ENCODE measurements around the gene ACE.

Gene ACE

GRCh38 chr17:63533433-63534077, 56.7 kb downstream of the ACE start:
- peaks cover 9% of the 10 kb centered on the region for H3K27me3 ChIP-seq (replicated peaks)
- H3K4me3 ChIP-seq (ENCODE audit: low read depth, low read length) = no peak overlapping the region
- in situ Hi-C loops (cut with HindIII; ENCODE audit: low pct_ligation_motif_present, low sequenced_read_pairs) = no loop called here
- H3K36me3 ChIP-seq (replicated peaks) = no peaks in the 10 kb centered on the region
- H3K27ac ChIP-seq = no peak overlapping the region
- TF ChIP-seq CTCF (IDR thresholded peaks at IDR 0.05; ENCODE audit: low read depth, low read length, missing control alignments) = no peak
- DNase-seq = no peak

GRCh38 chr17:63534078-63534570, 57.3 kb downstream of the ACE start:
- no peak for TF ChIP-seq CTCF (IDR thresholded peaks at IDR 0.05; ENCODE audit: low read depth, low read length, missing control alignments)
- Histone ChIP-seq H3K4me3 (ENCODE audit: low read depth, low read length) (no peak overlapping the region), H3K27me3 (replicated peaks) (peaks cover 15% of the 10 kb centered on the region), H3K27ac (no peak overlapping the region), H3K36me3 (replicated peaks) (no peaks in the 10 kb centered on the region)
- DNase-seq = no peak
- in situ Hi-C loops (cut with HindIII; ENCODE audit: low pct_ligation_motif_present, low sequenced_read_pairs) = no loop called here

GRCh38 chr17:63534816-63535455, 58.1 kb downstream of the ACE start:
- DNase-seq = no peak
- Histone ChIP-seq H3K27me3 (replicated peaks) (peaks cover 18% of the 10 kb centered on the region), H3K27ac (no peak overlapping the region), H3K36me3 (replicated peaks) (no peaks in the 10 kb centered on the region), H3K4me3 (ENCODE audit: low read depth, low read length) (no peak overlapping the region)
- TF ChIP-seq CTCF (IDR thresholded peaks at IDR 0.05; ENCODE audit: low read depth, low read length, missing control alignments) = no peak
- in situ Hi-C loops (cut with HindIII; ENCODE audit: low pct_ligation_motif_present, low sequenced_read_pairs) = no loop called here

- Histone ChIP-seq H3K4me3 (ENCODE audit: low read depth, low read length) (no peak overlapping the region), H3K36me3 (replicated peaks) (no peaks in the 10 kb centered on the region), H3K27me3 (replicated peaks) (peaks cover 18% of the 10 kb centered on the region), H3K27ac (no peak overlapping the region)
- in situ Hi-C loops (cut with HindIII; ENCODE audit: low pct_ligation_motif_present, low sequenced_read_pairs) = no loop called here
- no peak for TF ChIP-seq CTCF (IDR thresholded peaks at IDR 0.05; ENCODE audit: low read depth, low read length, missing control alignments)
- DNase-seq = no peak
These were observed 58.8 kb downstream of the ACE start for GRCh38 chr17:63535640-63536039.

GRCh38 chr17:63537001-63537400, 60.1 kb downstream of the ACE start:
- Histone ChIP-seq H3K27me3 (replicated peaks) (peaks cover 18% of the 10 kb centered on the region), H3K4me3 (ENCODE audit: low read depth, low read length) (no peak overlapping the region), H3K36me3 (replicated peaks) (no peaks in the 10 kb centered on the region), H3K27ac (no peak overlapping the region)
- in situ Hi-C loops (cut with HindIII; ENCODE audit: low pct_ligation_motif_present, low sequenced_read_pairs) = no loop called here
- no peak for TF ChIP-seq CTCF (IDR thresholded peaks at IDR 0.05; ENCODE audit: low read depth, low read length, missing control alignments)
- DNase-seq = no peak

Data from brain microvascular endothelial cell (primary cell).